ENCODE measurements around the gene MS4A15. TPM values are rescaled to one million over a fixed set of nuclear protein-coding genes. Genes with fewer than 3 reads are reported as not detected.

MS4A15 gene
- total and polyA plus RNA-seq, 12 donors = 0.07 to 0.28 (median 0.23) TPM; not detected in 8

DNA sequence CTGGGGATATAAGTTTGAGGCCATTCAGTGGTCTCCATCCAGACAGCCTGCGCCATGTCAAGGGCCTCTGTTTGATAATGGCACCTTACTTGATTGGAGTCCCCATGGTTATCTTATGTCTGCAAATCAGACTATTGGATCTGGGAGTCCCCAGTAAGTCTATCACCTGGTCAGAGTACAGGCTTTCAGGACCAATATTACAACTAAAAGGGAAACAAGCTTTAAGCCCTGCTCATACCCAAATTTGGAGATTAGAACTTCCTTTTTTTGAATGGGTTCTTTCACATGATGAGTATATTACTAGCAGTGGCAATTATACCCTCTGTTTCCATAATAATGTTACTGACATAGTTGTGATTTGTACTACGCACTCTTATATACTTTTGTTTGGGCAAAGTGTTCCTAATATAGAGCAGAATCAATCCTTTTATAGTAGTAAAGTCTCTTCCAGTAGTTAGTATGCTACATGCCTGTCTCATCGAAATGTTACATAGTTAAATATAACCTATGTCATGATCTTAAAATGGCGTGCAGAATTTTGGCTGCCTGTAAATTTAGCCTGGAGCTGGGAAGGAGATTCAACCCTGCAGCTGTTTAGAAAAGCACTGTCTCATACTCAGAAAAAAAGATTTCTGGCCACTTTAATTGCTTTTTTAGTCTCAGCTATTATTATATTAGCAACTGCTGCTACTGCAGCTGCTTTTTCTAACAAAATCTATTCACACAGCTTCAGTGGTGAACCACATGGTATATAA, 4.9 kb downstream of the MS4A15 start:
- no peak for DNase-seq
- H3K27ac ChIP-seq = no peak overlapping the region
- no peaks in the 10 kb centered on the region for H3K36me3 ChIP-seq (replicated peaks in 1 of 2)
- no peaks in the 10 kb centered on the region for H3K4me1 ChIP-seq (replicated peaks in 1 of 2)
- H3K27me3 ChIP-seq = peaks cover 15% of the 10 kb centered on the region
- H3K9me3 ChIP-seq (replicated peaks in 1 of 3) = no peaks in the 10 kb centered on the region
- TF ChIP-seq POLR2A (IDR thresholded peaks at IDR 0.05) = no peak
- TF ChIP-seq, protein P1, sequence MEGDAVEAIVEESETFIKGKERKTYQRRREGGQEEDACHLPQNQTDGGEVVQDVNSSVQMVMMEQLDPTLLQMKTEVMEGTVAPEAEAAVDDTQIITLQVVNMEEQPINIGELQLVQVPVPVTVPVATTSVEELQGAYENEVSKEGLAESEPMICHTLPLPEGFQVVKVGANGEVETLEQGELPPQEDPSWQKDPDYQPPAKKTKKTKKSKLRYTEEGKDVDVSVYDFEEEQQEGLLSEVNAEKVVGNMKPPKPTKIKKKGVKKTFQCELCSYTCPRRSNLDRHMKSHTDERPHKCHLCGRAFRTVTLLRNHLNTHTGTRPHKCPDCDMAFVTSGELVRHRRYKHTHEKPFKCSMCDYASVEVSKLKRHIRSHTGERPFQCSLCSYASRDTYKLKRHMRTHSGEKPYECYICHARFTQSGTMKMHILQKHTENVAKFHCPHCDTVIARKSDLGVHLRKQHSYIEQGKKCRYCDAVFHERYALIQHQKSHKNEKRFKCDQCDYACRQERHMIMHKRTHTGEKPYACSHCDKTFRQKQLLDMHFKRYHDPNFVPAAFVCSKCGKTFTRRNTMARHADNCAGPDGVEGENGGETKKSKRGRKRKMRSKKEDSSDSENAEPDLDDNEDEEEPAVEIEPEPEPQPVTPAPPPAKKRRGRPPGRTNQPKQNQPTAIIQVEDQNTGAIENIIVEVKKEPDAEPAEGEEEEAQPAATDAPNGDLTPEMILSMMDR (IDR thresholded peaks at IDR 0.05) = no peak
- 76 to 84% (median 77%) methylated on average over 4 of the region's 4 CpGs for WGBS, 4 donors
- no peak overlapping the region for H3K4me3 ChIP-seq
- intact Hi-C loops (cut with DNase I) = no loop called here

DNA sequence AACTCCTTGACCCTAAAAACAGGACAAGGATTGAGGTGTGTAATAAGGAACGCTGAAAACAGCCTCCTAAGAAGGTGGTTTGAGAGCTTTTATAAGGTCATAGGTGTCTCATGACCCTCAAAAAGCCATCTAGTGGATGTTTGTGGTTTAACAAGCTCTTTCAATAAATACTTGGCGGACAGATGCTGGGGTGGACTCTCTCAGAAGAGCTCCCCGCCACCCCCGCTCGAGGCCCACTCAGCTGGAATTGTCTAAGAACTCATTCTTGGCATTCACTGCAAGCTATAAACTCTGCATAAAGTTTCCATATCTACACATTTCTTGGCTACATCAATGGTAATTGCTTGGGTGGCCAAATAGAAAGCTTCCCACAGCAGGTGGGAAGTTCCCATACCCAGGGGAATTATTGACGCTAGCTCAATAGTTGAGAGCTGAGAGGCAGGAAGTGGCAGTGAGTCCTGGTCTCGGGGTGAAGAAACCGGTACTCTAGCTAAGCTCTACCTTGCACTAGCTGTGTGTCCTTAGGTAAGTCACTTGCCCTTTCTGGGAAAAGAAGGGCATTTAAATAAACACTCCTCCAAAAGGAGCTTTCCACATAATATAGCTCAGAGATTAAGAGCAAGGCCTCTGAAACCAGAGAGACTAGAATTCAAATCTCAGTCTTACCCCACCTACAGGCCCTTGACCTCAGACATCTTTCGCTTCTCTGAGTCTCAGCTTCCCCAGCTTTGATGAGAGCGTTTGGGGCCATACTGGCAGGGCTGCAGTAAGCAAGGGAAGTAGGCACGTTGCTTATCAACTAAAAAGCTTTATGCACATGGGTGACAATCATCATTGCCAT, 6.4 kb downstream of the MS4A15 start:
- Histone ChIP-seq H3K4me3 (no peak overlapping the region), H3K9me3 (replicated peaks in 1 of 3) (no peaks in the 10 kb centered on the region), H3K36me3 (replicated peaks in 1 of 2) (no peaks in the 10 kb centered on the region), H3K4me1 (replicated peaks in 1 of 2) (no peaks in the 10 kb centered on the region), H3K27ac (no peak overlapping the region), H3K27me3 (peaks cover 23% of the 10 kb centered on the region)
- TF ChIP-seq, protein P1 (IDR thresholded peaks at IDR 0.05) = peak in 1 of 6 experiments; percentile 21
- no peak for TF ChIP-seq POLR2A (IDR thresholded peaks at IDR 0.05)
- intact Hi-C loops (cut with DNase I) = no loop called here
- 71 to 80% (median 75%) methylated on average over 10 to 11 of the region's 11 CpGs for WGBS, 4 donors
- no peak for DNase-seq

DNA sequence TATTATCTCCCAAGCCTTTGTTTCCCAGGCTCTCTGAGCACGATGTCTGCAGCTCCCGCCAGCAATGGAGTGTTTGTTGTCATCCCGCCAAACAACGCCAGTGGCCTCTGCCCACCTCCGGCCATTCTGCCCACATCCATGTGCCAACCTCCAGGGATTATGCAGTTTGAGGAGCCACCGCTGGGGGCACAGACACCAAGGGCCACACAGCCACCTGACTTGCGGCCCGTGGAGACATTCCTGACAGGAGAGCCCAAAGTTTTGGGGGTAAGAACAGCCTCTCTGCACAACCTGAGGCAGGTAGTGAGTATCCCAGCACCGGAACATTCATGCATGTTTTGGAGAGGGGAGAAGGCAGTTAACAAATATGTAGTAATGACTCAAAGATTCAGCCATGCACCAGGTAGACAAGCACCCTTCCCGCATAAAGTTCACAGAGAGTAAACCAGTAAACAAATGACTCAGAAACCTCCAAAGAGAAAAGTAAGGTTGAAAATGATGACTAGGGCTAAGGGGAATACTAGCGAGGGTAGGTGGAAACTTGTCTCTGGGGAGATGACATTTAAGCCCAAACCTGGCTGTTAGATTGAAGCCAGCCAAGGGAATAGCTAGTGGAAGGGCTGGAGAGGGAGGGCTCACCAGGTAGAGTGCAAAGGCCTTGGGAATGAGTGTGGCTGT, 7.2 kb downstream of the MS4A15 start:
- intact Hi-C loops (cut with DNase I) = no loop called here
- WGBS, 4 donors = 81 to 93% (median 86%) methylated on average over 7 to 11 of the region's 11 CpGs
- Histone ChIP-seq H3K4me3 (no peak overlapping the region), H3K27me3 (peaks cover 23% of the 10 kb centered on the region), H3K36me3 (replicated peaks in 1 of 2) (no peaks in the 10 kb centered on the region), H3K4me1 (replicated peaks in 1 of 2) (no peaks in the 10 kb centered on the region), H3K27ac (no peak overlapping the region), H3K9me3 (replicated peaks in 1 of 3) (no peaks in the 10 kb centered on the region)
- TF ChIP-seq, protein P1 (IDR thresholded peaks at IDR 0.05) = no peak
- TF ChIP-seq POLR2A (IDR thresholded peaks at IDR 0.05) = no peak
- no peak for DNase-seq

DNA sequence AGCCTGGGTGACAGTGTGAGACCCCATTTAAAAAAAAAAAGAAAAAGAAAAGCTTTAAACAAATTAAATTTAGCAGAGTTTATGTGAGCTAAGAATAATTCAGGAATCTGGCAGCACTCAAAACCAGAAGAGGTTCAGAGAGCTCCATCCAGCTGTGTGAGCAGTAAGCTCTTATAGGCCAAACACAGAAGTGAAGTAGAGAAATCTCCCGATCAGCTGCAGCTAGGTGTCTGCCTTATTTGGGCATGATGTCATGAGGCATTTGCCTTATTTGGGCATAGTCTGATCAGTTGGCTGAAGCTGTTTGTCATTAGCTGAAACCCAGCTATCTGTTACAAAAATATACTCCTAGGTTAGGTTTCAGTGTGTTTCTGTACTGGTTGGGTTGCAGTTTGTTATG, 8.2 kb downstream of the MS4A15 start:
- DNase-seq = no peak
- Histone ChIP-seq H3K27ac (no peak overlapping the region), H3K27me3 (peaks cover 23% of the 10 kb centered on the region), H3K4me3 (no peak overlapping the region), H3K4me1 (replicated peaks in 1 of 2) (no peaks in the 10 kb centered on the region), H3K9me3 (replicated peaks in 1 of 3) (no peaks in the 10 kb centered on the region), H3K36me3 (replicated peaks in 1 of 2) (no peaks in the 10 kb centered on the region)
- TF ChIP-seq POLR2A (IDR thresholded peaks at IDR 0.05) = no peak
- intact Hi-C loops (cut with DNase I) = no loop called here
- 36 to 64% (median 51%) methylated on average over 1 of the region's 1 CpG for WGBS, 4 donors
